C4-2B (cell line): ENCODE data around the gene PARP16.

Source experiments
- CTCF ChIP-seq: fragments of 450-650 bp; conservative IDR thresholded peaks from 2 replicates; pipeline ENCODE4 v1.5.1; 2017; ENCODE audit warnings: mild to moderate bottlenecking
- ZFX ChIP-seq: fragments of 450-650 bp; IDR thresholded peaks from 2 replicates; pipeline ENCODE4 v1.6.1; 2017

GRCh38 chr15:65233696-65234095 lies 53.0 kb downstream of the PARP16 start:
- TF ChIP-seq CTCF (no peak), ZFX (no peak)
